ENCODE results near the gene PLCB1.

DNA sequence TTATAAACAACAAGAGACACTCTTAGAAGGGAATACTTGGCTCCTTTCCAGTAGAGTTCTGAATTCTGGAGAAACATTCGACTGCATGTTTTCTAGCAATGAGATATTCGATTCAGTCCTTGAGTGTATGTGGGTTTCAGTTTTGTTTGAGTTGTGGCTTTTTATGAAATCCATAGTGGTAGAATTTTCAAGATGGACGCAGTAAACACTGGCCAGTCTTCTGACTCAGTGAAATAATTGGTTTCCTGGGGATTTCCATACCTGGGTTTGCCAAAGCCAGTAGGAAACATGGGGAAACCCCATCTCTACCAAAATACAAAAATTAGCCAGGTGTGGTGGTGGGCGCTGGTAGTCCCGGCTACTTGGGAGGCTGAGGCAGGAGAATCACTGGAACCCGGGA lies 663.3 kb downstream of the PLCB1 start:
- TF ChIP-seq, protein P1, sequence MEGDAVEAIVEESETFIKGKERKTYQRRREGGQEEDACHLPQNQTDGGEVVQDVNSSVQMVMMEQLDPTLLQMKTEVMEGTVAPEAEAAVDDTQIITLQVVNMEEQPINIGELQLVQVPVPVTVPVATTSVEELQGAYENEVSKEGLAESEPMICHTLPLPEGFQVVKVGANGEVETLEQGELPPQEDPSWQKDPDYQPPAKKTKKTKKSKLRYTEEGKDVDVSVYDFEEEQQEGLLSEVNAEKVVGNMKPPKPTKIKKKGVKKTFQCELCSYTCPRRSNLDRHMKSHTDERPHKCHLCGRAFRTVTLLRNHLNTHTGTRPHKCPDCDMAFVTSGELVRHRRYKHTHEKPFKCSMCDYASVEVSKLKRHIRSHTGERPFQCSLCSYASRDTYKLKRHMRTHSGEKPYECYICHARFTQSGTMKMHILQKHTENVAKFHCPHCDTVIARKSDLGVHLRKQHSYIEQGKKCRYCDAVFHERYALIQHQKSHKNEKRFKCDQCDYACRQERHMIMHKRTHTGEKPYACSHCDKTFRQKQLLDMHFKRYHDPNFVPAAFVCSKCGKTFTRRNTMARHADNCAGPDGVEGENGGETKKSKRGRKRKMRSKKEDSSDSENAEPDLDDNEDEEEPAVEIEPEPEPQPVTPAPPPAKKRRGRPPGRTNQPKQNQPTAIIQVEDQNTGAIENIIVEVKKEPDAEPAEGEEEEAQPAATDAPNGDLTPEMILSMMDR (IDR thresholded peaks at IDR 0.05): no peak
- TF ChIP-seq POLR2A (IDR thresholded peaks at IDR 0.05): no peak

Data from uterus (tissue), 2 donors.